GM19025 (cell line): ENCODE results near the gene PLCB2.

Experiments used
- ATAC-seq: cut with Tn5 transposase; IDR thresholded peaks from one replicate; pipeline ENCODE4 v1.9.1; 2021; ENCODE audit warnings: mild to moderate bottlenecking, low read depth, moderate library complexity; ENCODE audit not compliant: unreplicated experiment

The PLCB2 gene

GRCh38 chr15:40307421-40308211 is at the start of gene PLCB2:
Gene PLCB2, minus strand, starts transcription at chr15:40307935. Its CDS starts 263 bp downstream, at chr15:40307672.
- peak; percentile 53 for ATAC-seq

- ATAC-seq, result no peak
Observed at GRCh38 chr15:40357246-40357645, 49.5 kb upstream of the PLCB2 start.

- ATAC-seq, result no peak
Observed at GRCh38 chr15:40355976-40356585, 48.3 kb upstream of the PLCB2 start.

GRCh38 chr15:40354408-40355171 is 46.9 kb upstream of the PLCB2 start:
- no peak for ATAC-seq

- no peak for ATAC-seq
Observed at GRCh38 chr15:40353697-40354096, 46.0 kb upstream of the PLCB2 start.

- no peak for ATAC-seq
Observed at GRCh38 chr15:40352281-40352901, 44.7 kb upstream of the PLCB2 start.

GRCh38 chr15:40349163-40349562 is 41.4 kb upstream of the PLCB2 start:
- no peak for ATAC-seq

- ATAC-seq, result no peak
Observed at GRCh38 chr15:40348474-40348870, 40.7 kb upstream of the PLCB2 start.

- ATAC-seq, result no peak
Observed at GRCh38 chr15:40347559-40348473, 40.1 kb upstream of the PLCB2 start.

GRCh38 chr15:40346579-40347558 is 39.1 kb upstream of the PLCB2 start:
- no peak for ATAC-seq

- ATAC-seq, result no peak
Observed at GRCh38 chr15:40345867-40346578, 38.3 kb upstream of the PLCB2 start.

GRCh38 chr15:40345225-40345866 is 37.6 kb upstream of the PLCB2 start:
- no peak for ATAC-seq

- ATAC-seq, result no peak
Observed at GRCh38 chr15:40344631-40345120, 36.9 kb upstream of the PLCB2 start.

- no peak for ATAC-seq
Observed at GRCh38 chr15:40344217-40344616, 36.5 kb upstream of the PLCB2 start.

- ATAC-seq, result no peak
Observed at GRCh38 chr15:40343512-40343911, 35.8 kb upstream of the PLCB2 start.

GRCh38 chr15:40342416-40343320 is 34.9 kb upstream of the PLCB2 start:
- no peak for ATAC-seq
